ENCODE results near the gene TBC1D9B.

TBC1D9B gene

GRCh38 chr5:179889885-179890284 is 17.8 kb downstream of the TBC1D9B start:
- in situ Hi-C loops (cut with MboI; ENCODE audit: low sequenced_read_pairs, unreplicated experiment): no loop called here
- DNase-seq (ENCODE audit: low spot score): no peak
- TF ChIP-seq CTCF (IDR thresholded peaks at IDR 0.05; ENCODE audit: borderline replicate concordance, control extremely low read depth, extremely low read depth, insufficient read depth, missing control alignments): no peak

GRCh38 chr5:179887802-179888201 is 19.9 kb downstream of the TBC1D9B start:
- in situ Hi-C loops (cut with MboI; ENCODE audit: low sequenced_read_pairs, unreplicated experiment): no loop called here
- DNase-seq (ENCODE audit: low spot score): no peak
- TF ChIP-seq CTCF (IDR thresholded peaks at IDR 0.05; ENCODE audit: borderline replicate concordance, control extremely low read depth, extremely low read depth, insufficient read depth, missing control alignments): no peak

- no peak for DNase-seq (ENCODE audit: low spot score)
- in situ Hi-C loops (cut with MboI; ENCODE audit: low sequenced_read_pairs, unreplicated experiment): no loop called here
- TF ChIP-seq CTCF (IDR thresholded peaks at IDR 0.05; ENCODE audit: borderline replicate concordance, control extremely low read depth, extremely low read depth, insufficient read depth, missing control alignments): no peak
Observed at GRCh38 chr5:179887095-179887494, 20.6 kb downstream of the TBC1D9B start.

DNA sequence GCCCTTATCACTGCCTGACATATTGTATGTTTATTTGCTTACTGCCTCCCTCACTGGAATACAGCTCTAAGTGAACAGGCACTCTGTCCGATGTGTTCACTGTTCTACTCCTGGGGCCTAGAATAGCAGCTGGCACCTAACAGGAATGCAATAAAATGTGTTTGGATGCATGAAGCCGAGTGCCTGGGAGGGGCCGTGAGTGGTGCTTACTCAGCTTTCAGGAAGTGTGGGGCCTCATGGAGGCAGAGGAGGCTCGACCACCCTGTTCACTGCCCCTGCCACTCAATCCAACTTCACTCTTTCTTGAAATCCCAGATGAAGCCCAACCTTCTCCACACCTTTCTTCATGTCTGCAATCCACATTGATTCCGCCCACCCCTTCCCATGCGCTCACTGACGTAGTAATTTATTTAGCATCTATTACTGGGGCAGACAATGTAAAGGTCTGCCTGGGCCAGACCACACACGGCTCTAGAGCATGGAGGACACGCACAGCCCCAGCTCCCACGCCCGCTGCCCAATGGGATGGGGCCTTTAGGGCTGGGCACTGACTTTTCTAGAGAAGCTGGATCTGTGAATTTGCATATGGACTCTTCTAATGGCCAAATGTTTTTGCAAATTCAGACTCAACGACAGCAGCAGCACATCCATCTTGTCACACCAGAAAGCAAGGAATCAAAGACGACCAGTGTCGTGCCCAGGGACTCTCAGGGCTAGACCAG is 21.3 kb downstream of the TBC1D9B start:
- no peak for DNase-seq (ENCODE audit: low spot score)
- in situ Hi-C loops (cut with MboI; ENCODE audit: low sequenced_read_pairs, unreplicated experiment): no loop called here
- no peak for TF ChIP-seq CTCF (IDR thresholded peaks at IDR 0.05; ENCODE audit: borderline replicate concordance, control extremely low read depth, extremely low read depth, insufficient read depth, missing control alignments)

DNA sequence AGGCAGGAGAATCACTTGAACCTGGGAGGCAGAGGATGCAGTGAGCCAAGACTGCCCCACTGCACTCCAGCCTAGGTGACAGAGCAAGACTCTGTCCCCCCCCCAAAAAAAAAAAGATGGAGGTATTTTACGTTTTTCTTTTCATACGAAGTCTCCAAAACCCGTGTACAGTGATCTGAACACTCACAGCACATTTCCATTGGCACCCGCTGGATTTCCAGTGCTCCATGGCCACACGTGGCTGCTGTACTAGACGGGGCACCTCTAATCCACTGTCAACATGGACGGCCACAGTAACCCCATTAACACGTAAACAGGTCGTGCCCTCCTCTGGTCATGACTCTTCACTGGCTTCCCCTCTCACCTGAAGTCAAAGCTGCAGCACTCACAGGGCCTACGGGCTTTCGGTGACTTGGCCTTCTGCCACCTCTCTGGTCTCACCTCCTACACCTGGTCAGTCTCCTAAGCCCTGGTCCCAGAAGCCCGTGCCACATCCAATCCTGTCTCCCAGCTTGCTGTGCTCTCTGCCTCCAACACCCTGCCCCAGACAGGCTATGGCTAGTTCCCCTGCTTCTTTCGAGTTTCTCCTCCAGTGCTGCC is 22.1 kb downstream of the TBC1D9B start:
- DNase-seq (ENCODE audit: low spot score): no peak
- in situ Hi-C loops (cut with MboI; ENCODE audit: low sequenced_read_pairs, unreplicated experiment): no loop called here
- no peak for TF ChIP-seq CTCF (IDR thresholded peaks at IDR 0.05; ENCODE audit: borderline replicate concordance, control extremely low read depth, extremely low read depth, insufficient read depth, missing control alignments)

DNA sequence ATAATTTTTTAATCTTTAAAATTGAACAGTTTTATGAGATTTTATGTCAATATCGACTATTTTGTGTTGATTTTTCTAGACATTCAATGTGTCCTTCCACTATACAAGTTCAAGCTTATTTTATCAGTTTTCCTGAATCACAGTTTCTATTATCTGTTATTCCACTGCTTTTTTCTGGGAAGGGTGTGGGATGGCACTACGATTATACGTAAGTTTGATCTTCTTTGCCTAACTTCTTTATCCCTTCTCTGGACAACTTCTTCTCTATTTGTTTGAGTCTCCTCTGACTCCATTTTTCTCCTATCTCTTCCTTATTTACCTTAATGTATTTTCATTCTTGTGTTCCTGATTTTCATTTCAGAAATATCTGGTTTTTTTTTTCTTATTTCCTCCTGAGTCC is 24.5 kb downstream of the TBC1D9B start:
- in situ Hi-C loops (cut with MboI; ENCODE audit: low sequenced_read_pairs, unreplicated experiment): no loop called here
- no peak for TF ChIP-seq CTCF (IDR thresholded peaks at IDR 0.05; ENCODE audit: borderline replicate concordance, control extremely low read depth, extremely low read depth, insufficient read depth, missing control alignments)
- no peak for DNase-seq (ENCODE audit: low spot score)
